H4 (cell line): ENCODE measurements around the gene AASDHPPT. TPM values are rescaled to one million over a fixed set of nuclear protein-coding genes. Genes with fewer than 3 reads are reported as not detected.

ENCODE experiments used
- total RNA-seq: library from RNA; depleted of rRNA; stranded (reverse); fragments of >200 nt; shearing (Covaris generic); gene quantifications from 2 replicates; pipeline ENCODE4 v1.2.3, GENCODE V29; 2014; rRNA removed

AASDHPPT gene
- total RNA-seq, 1 experiment from 2014 or later, result 61.6 TPM

Other genes with a start within 250 kb of the AASDHPPT start
- gene MSANTD4, start 55.4 kb upstream of the AASDHPPT start, total RNA-seq, result 16.1 and 17.8 TPM in 2 replicates
- gene KBTBD3, start 315 bp upstream of the AASDHPPT start, total RNA-seq, result 1.1 and 1.3 TPM in 2 replicates